Measurements from ENCODE around the gene BBIP1. TPM values are rescaled to one million over a fixed set of nuclear protein-coding genes. Genes with fewer than 3 reads are reported as not detected.

BBIP1 gene
- total RNA-seq, 2 experiments from 2014 or later = 35.6 to 37.1 TPM

- Mint-ChIP-seq H3K4me1 (peaks cover 65% of the 10 kb centered on the region), H3K27ac (peak overlapping the region; percentile 76), H3K4me3 (peak overlapping the region; percentile 65), H3K36me3 (peaks cover 10% of the 10 kb centered on the region), H3K27me3 (no peaks in the 10 kb centered on the region), H3K9me3 (peaks cover 12% of the 10 kb centered on the region)
- DNase-seq = no peak
These were observed 66.0 kb downstream of the BBIP1 start for GRCh38 chr10:110852947-110853346.

GRCh38 chr10:110852255-110852896 lies 66.6 kb downstream of the BBIP1 start:
- no peaks in the 10 kb centered on the region for H3K27me3 Mint-ChIP-seq
- DNase-seq = peak; percentile 51
- peak overlapping the region; percentile 65 for H3K4me3 Mint-ChIP-seq
- peaks cover 12% of the 10 kb centered on the region for H3K9me3 Mint-ChIP-seq
- H3K27ac Mint-ChIP-seq = peak overlapping the region; percentile 76
- H3K36me3 Mint-ChIP-seq = peaks cover 5% of the 10 kb centered on the region
- H3K4me1 Mint-ChIP-seq = peaks cover 62% of the 10 kb centered on the region

GRCh38 chr10:110851020-110851612 lies 67.9 kb downstream of the BBIP1 start:
- Mint-ChIP-seq H3K27ac (peak overlapping the region; percentile 19), H3K4me3 (peak overlapping the region; percentile 19), H3K9me3 (peaks cover 12% of the 10 kb centered on the region), H3K36me3 (peaks cover 5% of the 10 kb centered on the region), H3K4me1 (peaks cover 63% of the 10 kb centered on the region), H3K27me3 (no peaks in the 10 kb centered on the region)
- DNase-seq = no peak

- no peak for DNase-seq
- Mint-ChIP-seq H3K27ac (peak overlapping the region; percentile 16), H3K27me3 (no peaks in the 10 kb centered on the region), H3K4me1 (peaks cover 60% of the 10 kb centered on the region), H3K36me3 (peaks cover 5% of the 10 kb centered on the region), H3K4me3 (no peak overlapping the region), H3K9me3 (peaks cover 7% of the 10 kb centered on the region)
These were observed 68.9 kb downstream of the BBIP1 start for GRCh38 chr10:110850099-110850498.

Other genes with a start within 250 kb of the BBIP1 start
- 100 to 1,000 TPM; 125 TPM for gene PDCD4, start 47.3 kb downstream of the BBIP1 start, total RNA-seq
- 10 to 100 TPM; 45.1 to 46.1 TPM for gene SHOC2, start 424 bp upstream of the BBIP1 start, total RNA-seq
- gene ADRA2A, start 157.8 kb upstream of the BBIP1 start, total RNA-seq = not detected